ENCODE measurements around the gene GXYLT2.

The GXYLT2 gene, protein sequence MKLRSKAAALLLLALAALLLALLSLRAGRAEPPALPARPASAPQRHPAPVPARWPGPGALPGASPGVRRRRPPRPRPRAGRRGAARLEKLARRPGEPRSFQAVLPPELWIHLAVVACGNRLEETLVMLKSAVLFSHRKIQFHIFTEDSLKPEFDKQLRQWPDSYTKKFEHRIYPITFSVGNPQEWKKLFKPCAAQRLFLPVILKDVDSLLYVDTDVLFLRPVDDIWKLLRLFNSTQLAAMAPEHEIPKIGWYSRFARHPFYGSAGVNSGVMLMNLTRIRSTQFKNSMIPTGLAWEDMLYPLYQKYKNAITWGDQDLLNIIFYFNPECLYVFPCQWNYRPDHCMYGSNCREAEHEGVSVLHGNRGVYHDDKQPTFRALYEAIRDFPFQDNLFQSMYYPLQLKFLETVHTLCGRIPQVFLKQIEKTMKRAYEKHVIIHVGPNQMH

GRCh38 chr3:72887705-72888545, at the start of gene GXYLT2:
GXYLT2 (plus strand) TSS chr3:72888046; CDS start chr3:72888234, 188 bp downstream.
- DNase-seq = peak; percentile 16

- no peak for DNase-seq
These were observed 48.8 kb upstream of the GXYLT2 start for GRCh38 chr3:72839057-72839456.

- DNase-seq = peak; percentile 10
These were observed 43.3 kb upstream of the GXYLT2 start for GRCh38 chr3:72844436-72844993.

- no peak for DNase-seq
These were observed 41.7 kb upstream of the GXYLT2 start for GRCh38 chr3:72846166-72846565.

DNA sequence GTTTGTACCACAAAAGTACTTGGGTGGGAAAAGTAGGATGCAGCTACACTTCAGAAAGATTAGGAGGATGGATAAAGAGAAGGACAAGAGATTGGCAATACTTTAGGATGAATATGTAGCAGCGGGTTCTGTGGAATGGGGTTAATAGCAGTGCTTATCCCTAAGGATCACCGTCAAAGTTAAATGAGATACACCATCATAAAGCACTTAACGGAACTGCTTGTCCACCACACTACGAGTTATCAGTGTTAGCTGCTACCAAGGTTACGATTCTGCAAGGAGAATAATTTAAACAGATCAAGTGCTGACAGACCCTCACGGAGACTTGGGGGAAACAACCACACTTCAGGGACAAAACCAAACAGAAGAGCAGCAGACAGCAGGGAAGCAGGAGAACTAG, 40.6 kb upstream of the GXYLT2 start:
- DNase-seq = no peak

- DNase-seq = peak; percentile 97
These were observed 39.8 kb upstream of the GXYLT2 start, which contains the start of gene SHQ1 for GRCh38 chr3:72847751-72848702. SHQ1 (minus strand) TSS chr3:72848445; CDS start chr3:72848340, 105 bp downstream.

GRCh38 chr3:72848703-72849081, 39.2 kb upstream of the GXYLT2 start:
- DNase-seq = peak; percentile 32

- no peak for DNase-seq
These were observed 32.8 kb upstream of the GXYLT2 start for GRCh38 chr3:72855001-72855400.

GRCh38 chr3:72860053-72860452, 27.8 kb upstream of the GXYLT2 start:
- DNase-seq = no peak

- DNase-seq = no peak
These were observed 27.0 kb upstream of the GXYLT2 start for GRCh38 chr3:72860846-72861245.

DNA sequence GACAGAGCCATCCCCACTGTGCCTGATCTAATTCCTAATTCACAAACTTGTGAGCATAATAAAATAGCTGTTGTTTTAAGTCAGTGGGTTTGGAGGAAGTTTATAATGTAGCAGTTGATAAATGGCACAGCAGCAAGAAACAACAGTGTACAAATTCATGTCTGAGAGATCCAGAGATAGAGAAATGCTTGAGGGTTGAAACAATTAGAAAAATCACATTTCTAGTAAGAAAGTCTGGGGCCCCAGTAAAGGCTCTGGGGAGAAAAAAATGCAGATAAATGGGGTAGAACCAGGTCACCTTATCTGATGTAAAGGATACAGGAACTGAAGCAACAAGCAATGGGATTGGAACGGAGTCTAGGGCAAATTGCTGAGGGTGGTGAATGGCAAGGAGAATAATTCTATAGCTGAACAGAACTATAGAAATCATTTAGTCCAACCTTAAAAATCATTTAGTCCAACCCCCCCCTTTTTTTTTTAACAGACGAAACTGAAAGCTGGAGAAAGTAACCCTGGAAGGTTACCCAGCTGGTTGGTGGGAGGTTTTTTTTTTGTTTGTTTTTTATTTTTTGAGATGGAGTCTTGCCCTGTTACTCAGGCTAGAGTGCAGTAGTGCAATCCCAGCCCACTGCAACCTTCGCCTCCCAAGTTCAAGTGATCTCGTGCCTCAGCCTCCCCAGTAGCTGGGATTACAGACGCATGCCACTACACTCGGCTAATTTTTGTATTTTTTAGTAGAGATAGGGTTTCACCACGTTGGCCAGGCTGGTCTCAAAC, 25.3 kb upstream of the GXYLT2 start:
- DNase-seq = no peak

DNA sequence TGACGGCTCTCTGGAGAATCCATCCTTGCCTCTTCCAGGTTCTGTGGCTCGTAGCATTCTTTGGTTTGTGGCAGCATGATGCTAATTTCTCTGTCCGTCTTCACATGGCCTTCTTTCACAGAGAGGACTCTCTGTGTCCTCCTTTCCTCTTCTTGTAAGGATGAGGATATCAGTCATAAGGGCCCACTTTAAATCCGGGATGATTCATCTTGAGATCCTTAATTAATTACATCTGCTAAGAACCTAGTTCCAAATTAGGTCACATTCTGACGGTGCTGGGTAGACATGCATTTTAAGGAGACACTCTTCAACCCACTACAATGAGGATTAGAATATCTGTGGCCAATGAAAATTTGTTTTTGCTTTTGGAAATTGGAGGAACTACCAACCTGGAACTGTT, 15.7 kb upstream of the GXYLT2 start:
- DNase-seq = no peak

DNA sequence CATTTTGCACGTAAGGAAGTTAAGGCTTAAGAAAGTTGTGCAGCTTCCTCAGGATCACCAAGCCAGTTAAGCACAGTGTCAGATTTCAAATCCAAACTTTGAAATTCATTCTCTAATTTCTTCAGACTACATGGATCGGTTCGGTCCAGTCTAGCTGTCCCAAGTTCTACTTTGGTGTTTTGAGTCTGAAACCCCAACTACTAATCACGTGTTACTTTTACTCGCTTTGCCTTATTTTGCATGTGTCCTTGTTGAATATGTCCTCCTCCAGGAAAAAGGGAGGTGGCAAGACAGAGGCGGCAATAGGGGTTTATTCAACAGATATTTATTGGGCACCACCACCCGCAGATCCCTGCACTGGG, 522 bp upstream of the GXYLT2 start:
- DNase-seq = no peak

DNA sequence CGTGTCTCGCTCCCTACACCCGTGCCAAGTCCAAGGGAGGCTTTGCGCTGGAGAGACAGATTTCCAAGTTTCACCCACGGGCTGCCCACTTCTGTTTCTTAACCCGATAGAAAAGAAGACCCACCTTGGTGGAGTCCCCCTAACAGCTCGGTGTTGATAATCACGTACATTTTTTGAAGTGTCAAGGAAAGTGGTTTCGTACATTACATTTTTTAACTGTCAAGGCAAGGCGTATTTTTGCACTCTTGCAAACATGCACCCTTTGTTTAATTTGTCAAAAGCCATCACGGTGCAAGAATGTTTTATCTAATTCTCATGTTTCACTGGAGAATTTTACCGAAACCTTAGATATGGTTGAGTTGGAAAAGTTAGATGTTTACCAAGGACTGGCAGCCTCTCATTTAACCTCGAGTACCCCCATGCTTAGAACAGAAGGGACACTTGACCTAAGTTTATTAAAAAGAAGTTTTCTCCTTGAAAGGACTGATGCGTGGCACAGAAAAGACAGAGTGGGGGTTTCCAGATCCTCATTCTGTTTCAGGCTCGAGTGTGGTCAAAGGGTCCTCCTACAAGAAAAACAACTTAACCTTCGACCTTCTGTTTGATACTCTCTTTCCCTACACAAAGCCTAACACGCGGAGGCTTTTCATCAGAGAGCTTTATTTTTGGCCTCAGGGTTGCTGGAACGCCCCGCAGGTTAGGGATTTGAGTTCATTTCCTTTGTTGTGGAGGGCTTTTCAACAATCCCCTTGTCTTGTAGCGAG, 882 bp downstream of the GXYLT2 start:
- no peak for DNase-seq

- no peak for DNase-seq
These were observed 1.7 kb downstream of the GXYLT2 start for GRCh38 chr3:72889310-72890165.

GRCh38 chr3:72890166-72890925, 2.5 kb downstream of the GXYLT2 start:
- DNase-seq = no peak

GRCh38 chr3:72891053-72891855, 3.4 kb downstream of the GXYLT2 start:
- DNase-seq = no peak

All from stimulated activated CD4-positive, alpha-beta T cell treated with anti-CD3 and anti-CD28 coated beads, Interleukin-4, amount 100 ng/mL, for 24 hours (primary cell).